ENCODE measurements around the gene CDH4.
"Not testable (repeated sequence)": the region's sequence is repeated elsewhere in the genome, so short reads cannot be mapped to it uniquely, and the experiment has no call there.

CDH4 gene

GRCh38 chr20:61963885-61964674, 712.0 kb downstream of the CDH4 start:
- no peak for DNase-seq (ENCODE audit: low read depth)

GRCh38 chr20:61964675-61965605, 712.9 kb downstream of the CDH4 start:
- DNase-seq (ENCODE audit: low read depth): no peak

GRCh38 chr20:61965606-61966491, 713.8 kb downstream of the CDH4 start:
- no peak for DNase-seq (ENCODE audit: low read depth)

- no peak for DNase-seq (ENCODE audit: low read depth)
Observed at GRCh38 chr20:61966492-61967244, 714.6 kb downstream of the CDH4 start.

GRCh38 chr20:61967300-61967699, 715.2 kb downstream of the CDH4 start:
- DNase-seq (ENCODE audit: low read depth): no peak

- no peak for DNase-seq (ENCODE audit: low read depth)
Observed at GRCh38 chr20:61968036-61968810, 716.2 kb downstream of the CDH4 start.

- no peak for DNase-seq (ENCODE audit: low read depth)
Observed at GRCh38 chr20:61968932-61969331, 716.9 kb downstream of the CDH4 start.

- DNase-seq (ENCODE audit: low read depth): no peak
Observed at GRCh38 chr20:61969806-61970205, 717.7 kb downstream of the CDH4 start.

- no peak for DNase-seq (ENCODE audit: low read depth)
Observed at GRCh38 chr20:61970357-61970756, 718.3 kb downstream of the CDH4 start.

GRCh38 chr20:61971595-61971994, 719.5 kb downstream of the CDH4 start:
- not testable (repeated sequence) for DNase-seq (ENCODE audit: low read depth)

GRCh38 chr20:61972636-61973508, 720.8 kb downstream of the CDH4 start:
- DNase-seq (ENCODE audit: low read depth): no peak

- no peak for DNase-seq (ENCODE audit: low read depth)
Observed at GRCh38 chr20:61973515-61974356, 721.7 kb downstream of the CDH4 start.

- no peak for DNase-seq (ENCODE audit: low read depth)
Observed at GRCh38 chr20:61974357-61974665, 722.2 kb downstream of the CDH4 start.

- DNase-seq (ENCODE audit: low read depth): no peak
Observed at GRCh38 chr20:61975407-61976129, 723.5 kb downstream of the CDH4 start.

- no peak for DNase-seq (ENCODE audit: low read depth)
Observed at GRCh38 chr20:61976263-61976643, 724.2 kb downstream of the CDH4 start.

- DNase-seq (ENCODE audit: low read depth): no peak
Observed at GRCh38 chr20:61976644-61977418, 724.8 kb downstream of the CDH4 start.

GRCh38 chr20:61977419-61977786, 725.3 kb downstream of the CDH4 start:
- DNase-seq (ENCODE audit: low read depth): no peak

All from fibroblast of the conjunctiva (primary cell).